CD14-positive monocyte (primary cell): ENCODE data around the gene HES7. TPM values are rescaled to one million over a fixed set of nuclear protein-coding genes. Genes with fewer than 3 reads are reported as not detected.

Experiments
- DNase-seq, 3 donors: peaks; one replicate each; pipeline ENCODE4 v3.0.0-alpha.2; 2011 to 2022
- H2AFZ ChIP-seq: 2 replicates; pipeline ENCODE4 v1.6.0; 2012; ENCODE audit warnings: mild to moderate bottlenecking, low read depth, low read length, inconsistent platforms; ENCODE audit not compliant: insufficient read depth, poor library complexity, severe bottlenecking
- H3K27ac ChIP-seq, 2 donors: 1 replicate in 1 of 2; 2 replicates in 1 of 2; pipeline ENCODE4 v1.5.1; 2012 to 2013; ENCODE audit warnings: low read length in 2 of 2, control low read depth in 1 of 2, inconsistent platforms in 1 of 2, low read depth in 1 of 2, mild to moderate bottlenecking in 1 of 2
- H3K27me3 ChIP-seq, 2 donors: one replicate each; pipeline versions ENCODE4 v1.6.0 to v1.6.1; 2011 to 2013; ENCODE audit warnings: low read length in 2 of 2; ENCODE audit not compliant: control insufficient read depth in 2 of 2, insufficient read depth in 2 of 2
- H3K36me3 ChIP-seq, 2 donors: replicated peaks in 1 of 2; 1 replicate in 1 of 2; 2 replicates in 1 of 2; pipeline versions ENCODE4 v1.5.1 to v1.6.1; 2012 to 2013; ENCODE audit warnings: low read length in 2 of 2, control low read depth in 1 of 2, inconsistent platforms in 1 of 2, mild to moderate bottlenecking in 1 of 2; ENCODE audit not compliant: insufficient read depth in 2 of 2, control insufficient read depth in 1 of 2
- H3K4me1 ChIP-seq, 2 donors: 1 replicate in 1 of 2; 2 replicates in 1 of 2; pipeline versions ENCODE4 v1.5.1 to v1.6.1; 2012 to 2013; ENCODE audit warnings: low read length in 2 of 2, control low read depth in 1 of 2, inconsistent platforms in 1 of 2, mild to moderate bottlenecking in 1 of 2, moderate library complexity in 1 of 2; ENCODE audit not compliant: insufficient read depth in 2 of 2, control insufficient read depth in 1 of 2
- H3K4me2 ChIP-seq: replicated peaks from 2 replicates; pipeline ENCODE3; 2012; ENCODE audit warnings: low read length, moderate library complexity, mild to moderate bottlenecking; ENCODE audit not compliant: poor library complexity, severe bottlenecking; ENCODE audit errors: extremely low read depth
- H3K4me3 ChIP-seq, 3 experiments: fragments of 200-600 bp in 1 of 3; sonication (generic) in 1 of 3; replicated peaks in 1 of 3; 1 replicate in 2 of 3; 2 replicates in 1 of 3; pipeline ENCODE4 v1.5.1; 2011 to 2013; ENCODE audit warnings: low read length in 3 of 3, mild to moderate bottlenecking in 3 of 3, control low read depth in 2 of 3, low read depth in 2 of 3, inconsistent platforms in 1 of 3, moderate library complexity in 1 of 3
- H3K79me2 ChIP-seq: 2 replicates; pipeline ENCODE4 v1.6.0; 2012; ENCODE audit warnings: mild to moderate bottlenecking, control low read depth, inconsistent platforms, low read length, moderate library complexity; ENCODE audit not compliant: insufficient read depth
- H3K9ac ChIP-seq: 2 replicates; pipeline ENCODE4 v1.6.0; 2017; ENCODE audit warnings: low read length, mild to moderate bottlenecking; ENCODE audit not compliant: insufficient read depth, poor library complexity, severe bottlenecking
- H3K9me3 ChIP-seq, 2 donors: replicated peaks in 1 of 2; 1 replicate in 1 of 2; 2 replicates in 1 of 2; pipeline versions ENCODE4 v1.5.1 to v1.6.1; 2012 to 2013; ENCODE audit warnings: low read length in 2 of 2, control low read depth in 1 of 2; ENCODE audit not compliant: control insufficient read depth in 1 of 2, insufficient read depth in 1 of 2
- H4K20me1 ChIP-seq: 2 replicates; pipeline ENCODE4 v1.6.0; 2012; ENCODE audit warnings: mild to moderate bottlenecking, low read length, control low read depth, moderate library complexity; ENCODE audit not compliant: insufficient read depth
- H3K27ac Mint-ChIP-seq, 7 donors: one replicate each; pipeline ENCODE4 v1.8.0; 2020; ENCODE audit warnings: mild to moderate bottlenecking in 7 of 7, mixed read lengths in 7 of 7, moderate library complexity in 6 of 7, inconsistent platforms in 2 of 7
- H3K27me3 Mint-ChIP-seq, 3 donors: one replicate each; pipeline ENCODE4 v1.8.0; 2021 to 2022; ENCODE audit warnings: low read depth in 3 of 3, mild to moderate bottlenecking in 3 of 3, mixed read lengths in 3 of 3, moderate library complexity in 3 of 3, inconsistent platforms in 1 of 3
- H3K36me3 Mint-ChIP-seq, 2 donors: one replicate each; pipeline ENCODE4 v1.8.0; 2020; ENCODE audit warnings: mixed read lengths in 2 of 2, inconsistent platforms in 1 of 2, mild to moderate bottlenecking in 1 of 2
- H3K4me1 Mint-ChIP-seq: one replicate; pipeline ENCODE4 v1.8.0; 2020; ENCODE audit warnings: mild to moderate bottlenecking, mixed read lengths
- H3K4me3 Mint-ChIP-seq, 2 donors: one replicate each; pipeline ENCODE4 v1.8.0; 2020; ENCODE audit warnings: mild to moderate bottlenecking in 2 of 2, mixed read lengths in 2 of 2, moderate library complexity in 1 of 2
- H3K9me3 Mint-ChIP-seq, 7 donors: one replicate each; pipeline ENCODE4 v1.8.0; 2020 to 2022; ENCODE audit warnings: mixed read lengths in 7 of 7, mild to moderate bottlenecking in 6 of 7, moderate library complexity in 6 of 7, inconsistent platforms in 2 of 7
- CTCF ChIP-seq: fragments of 200-600 bp; IDR thresholded peaks from one replicate; pipeline ENCODE4 v1.8.0; 2022; ENCODE audit warnings: antibody characterized with exemption, mild to moderate bottlenecking
- WGBS: methylation state at CpG from one replicate; pipeline ENCODE4 v1.1.5; 2013; ENCODE audit warnings: missing lambda C conversion rate; ENCODE audit not compliant: insufficient coverage; 5-methylcytosine and 5-hydroxymethylcytosine counted together
- intact Hi-C, 2 donors: fragments of 100-400 bp; cut with micrococcal nuclease; formaldehyde crosslinking; loops; one replicate each; pipeline versions ENCODE4 v1.15.0 to v1.15.1; 2023
- polyA plus RNA-seq, 3 donors: library from polyadenylated mRNA; depleted of rRNA in 1 of 3; unstranded in 2 of 3; stranded (reverse) in 1 of 3; fragments of 300-500 nt in 2 of 3; fragments of >200 nt in 1 of 3; fragmentation: Illumina TruSeq in 2 of 3; gene quantifications; 1 replicate in 2 of 3; 2 replicates in 1 of 3; pipeline ENCODE4 v1.2.3, GENCODE V29; 2012 to 2021

HES7 gene
- polyA plus RNA-seq, 3 donors, result not detected

DNA sequence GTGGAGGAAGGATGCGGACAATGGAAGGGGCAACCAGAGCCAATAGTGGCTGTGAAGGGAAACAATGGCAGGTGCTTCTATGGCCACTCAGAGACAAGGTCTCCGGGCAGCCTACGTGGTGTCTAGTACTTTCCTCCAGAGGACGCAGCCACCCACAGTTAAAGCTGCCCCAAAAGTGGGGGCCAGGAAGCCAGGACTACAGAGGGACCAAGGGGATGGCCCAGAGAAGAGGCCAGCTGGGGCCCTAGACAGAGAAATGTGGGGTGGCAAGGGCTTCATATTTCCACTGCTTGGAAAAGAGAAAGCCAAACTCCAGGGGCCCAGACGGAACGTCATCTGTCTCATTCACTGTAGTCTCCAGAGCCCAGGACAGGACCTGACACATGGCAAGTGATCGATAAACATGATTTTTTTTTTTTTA lies 29.1 kb upstream of the HES7 start:
- peaks cover 0 to 12% (median 0%) of the 10 kb centered on the region in 3 donors for H3K27me3 Mint-ChIP-seq
- intact Hi-C loops, result loop anchor here in 1 of 2 donors (5.0 to 10.0 kb wide), 2 partner anchors 34 to 318 kb away; partner anchors contain the start of gene KDM6B
- H3K4me1 ChIP-seq, result peaks cover 56 to 74% of the 10 kb centered on the region in 2 donors
- 100% methylated on average over 4 of the region's 7 CpGs for WGBS
- H3K27ac Mint-ChIP-seq, result no peak overlapping the region
- H3K9me3 Mint-ChIP-seq, result peaks cover 0 to 4% (median 0%) of the 10 kb centered on the region in 7 donors
- peaks cover 70% of the 10 kb centered on the region for H4K20me1 ChIP-seq
- peak overlapping the region; percentile 82 to 99 for H3K4me3 Mint-ChIP-seq
- H2AFZ ChIP-seq, result no peak overlapping the region
- peak in 1 of 3 donors; percentile 8 for DNase-seq
- H3K9ac ChIP-seq, result no peak overlapping the region
- peaks cover 26% of the 10 kb centered on the region for H3K79me2 ChIP-seq
- H3K4me2 ChIP-seq, result peak overlapping the region; percentile 97
- H3K4me1 Mint-ChIP-seq, result peaks cover 29% of the 10 kb centered on the region
- TF ChIP-seq CTCF, result no peak
- peak overlapping the region; percentile 83 to 99 for H3K27ac ChIP-seq
- no peaks in the 10 kb centered on the region for H3K27me3 ChIP-seq
- peaks cover 35 to 41% of the 10 kb centered on the region in 2 donors for H3K36me3 Mint-ChIP-seq
- H3K36me3 ChIP-seq, result peaks cover 22 to 27% of the 10 kb centered on the region in 2 donors
- no peaks in the 10 kb centered on the region for H3K9me3 ChIP-seq
- H3K4me3 ChIP-seq, result peak overlapping the region in 1 of 3 experiments; percentile 100

DNA sequence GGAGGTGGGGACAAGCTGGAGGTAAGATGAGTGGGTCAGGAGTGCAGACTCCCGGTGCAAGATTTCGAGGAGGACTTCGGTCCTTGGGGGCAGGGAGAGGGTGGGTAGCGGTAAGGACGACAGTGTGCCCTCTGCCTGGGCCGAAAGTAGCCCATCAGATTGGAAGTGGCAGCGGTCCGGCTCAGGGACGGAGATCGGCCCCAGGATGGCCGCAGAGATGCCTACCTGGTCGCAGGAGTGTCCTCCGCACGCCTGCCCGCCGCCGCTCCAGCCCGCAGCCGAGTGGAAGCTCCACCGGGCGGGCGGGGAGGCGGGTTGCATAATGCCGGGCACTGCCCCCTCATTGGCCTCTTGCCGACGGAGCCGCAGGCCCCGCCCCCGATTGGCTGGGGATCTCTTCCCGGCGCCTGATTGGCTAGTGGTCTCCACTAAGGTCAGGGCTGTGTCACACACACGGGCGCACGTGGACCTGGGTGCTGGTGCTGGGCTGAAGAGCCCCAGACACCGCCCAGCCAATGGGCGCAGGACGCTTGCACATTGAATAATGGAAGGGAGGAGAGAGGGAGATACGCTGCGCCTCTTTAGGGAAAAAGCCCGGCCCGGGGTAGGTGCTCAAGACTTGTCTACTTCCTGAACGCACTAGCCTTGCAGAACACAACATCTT lies 28.3 kb upstream of the HES7 start, which contains the start of gene PER1:
Gene PER1 (minus strand): TSS at position 293 of the 664 bp plus-strand sequence. CDS start 1,698 bp downstream, outside the sequence.
- 10% methylated on average over 36 of the region's 42 CpGs for WGBS
- H3K4me1 Mint-ChIP-seq, result peaks cover 28% of the 10 kb centered on the region

More for the DNA sequence above, 28.3 kb upstream of the HES7 start, which contains the start of gene PER1:
- peak within 1 kb of the TSS; percentile 97 to 99 for H3K27ac ChIP-seq
- TF ChIP-seq CTCF, result no peak
- DNase-seq, result peak; percentile 96 to 98 (median 97)
- H3K4me3 ChIP-seq, result peak within 1 kb of the TSS; percentile 52 to 100 (median 88)
- peaks cover 78% of the 10 kb centered on the region for H4K20me1 ChIP-seq
- peaks cover 0 to 4% (median 0%) of the 10 kb centered on the region in 7 donors for H3K9me3 Mint-ChIP-seq
- H2AFZ ChIP-seq, result no peak within 1 kb of the TSS
- H3K4me1 ChIP-seq, result peaks cover 52 to 66% of the 10 kb centered on the region in 2 donors
- no peaks in the 10 kb centered on the region for H3K27me3 ChIP-seq
- H3K4me2 ChIP-seq, result peak within 1 kb of the TSS; percentile 97
- H3K27me3 Mint-ChIP-seq, result peaks cover 0 to 12% (median 0%) of the 10 kb centered on the region in 3 donors
- H3K36me3 ChIP-seq, result peaks cover 30 to 35% of the 10 kb centered on the region in 2 donors
- peaks cover 26% of the 10 kb centered on the region for H3K79me2 ChIP-seq
- peak within 1 kb of the TSS; percentile 97 to 99 for H3K4me3 Mint-ChIP-seq
- peak within 1 kb of the TSS in 3 of 7 donors; percentile 96 to 99 (median 98) for H3K27ac Mint-ChIP-seq
- no peaks in the 10 kb centered on the region for H3K9me3 ChIP-seq
- intact Hi-C loops, result loop anchor here in 1 of 2 donors (5.0 to 10.0 kb wide), 2 partner anchors 35 to 317 kb away; partner anchors contain the start of gene KDM6B
- peak within 1 kb of the TSS; percentile 78 for H3K9ac ChIP-seq
- H3K36me3 Mint-ChIP-seq, result peaks cover 43 to 47% of the 10 kb centered on the region in 2 donors
